ENCODE data around the gene RETSAT.

Gene RETSAT

GRCh38 chr2:85310330-85310729, 44.0 kb downstream of the RETSAT start:
- Histone ChIP-seq H3K4me3 (replicated peaks; ENCODE audit: low read depth, low read length) (no peak overlapping the region), H3K36me3 (ENCODE audit: control insufficient read depth, insufficient read depth, low read length) (peaks cover 2% of the 10 kb centered on the region), H3K27me3 (replicated peaks; ENCODE audit: control insufficient read depth, insufficient read depth, low read length) (no peaks in the 10 kb centered on the region)
- DNase-seq (ENCODE audit: extremely low read depth, insufficient read length), result no peak
- TF ChIP-seq CTCF (IDR thresholded peaks at IDR 0.05; ENCODE audit: insufficient read depth, low read length, poor library complexity, severe bottlenecking), result no peak

GRCh38 chr2:85309699-85310321, 44.5 kb downstream of the RETSAT start:
- no peak for TF ChIP-seq CTCF (IDR thresholded peaks at IDR 0.05; ENCODE audit: insufficient read depth, low read length, poor library complexity, severe bottlenecking)
- Histone ChIP-seq H3K36me3 (ENCODE audit: control insufficient read depth, insufficient read depth, low read length) (peaks cover 2% of the 10 kb centered on the region), H3K4me3 (replicated peaks; ENCODE audit: low read depth, low read length) (no peak overlapping the region), H3K27me3 (replicated peaks; ENCODE audit: control insufficient read depth, insufficient read depth, low read length) (0 out of 2 replicates have a peak, but pooled peaks cover 1% of the 10 kb centered on the region)
- no peak for DNase-seq (ENCODE audit: extremely low read depth, insufficient read length)

GRCh38 chr2:85308896-85309555, 45.3 kb downstream of the RETSAT start:
- Histone ChIP-seq H3K4me3 (replicated peaks; ENCODE audit: low read depth, low read length) (no peak overlapping the region), H3K36me3 (ENCODE audit: control insufficient read depth, insufficient read depth, low read length) (no peaks in the 10 kb centered on the region; the same call in 1 of the 2 replicates), H3K27me3 (replicated peaks; ENCODE audit: control insufficient read depth, insufficient read depth, low read length) (peaks cover 2% of the 10 kb centered on the region; the same call in 1 of the 2 replicates)
- TF ChIP-seq CTCF (IDR thresholded peaks at IDR 0.05; ENCODE audit: insufficient read depth, low read length, poor library complexity, severe bottlenecking), result no peak
- DNase-seq (ENCODE audit: extremely low read depth, insufficient read length), result no peak

- H3K27me3 ChIP-seq (replicated peaks; ENCODE audit: control insufficient read depth, insufficient read depth, low read length), result peaks cover 2% of the 10 kb centered on the region; the same call in 1 of the 2 replicates
- H3K36me3 ChIP-seq (ENCODE audit: control insufficient read depth, insufficient read depth, low read length), result no peaks in the 10 kb centered on the region; the same call in 1 of the 2 replicates
- TF ChIP-seq CTCF (IDR thresholded peaks at IDR 0.05; ENCODE audit: insufficient read depth, low read length, poor library complexity, severe bottlenecking), result no peak
- no peak for DNase-seq (ENCODE audit: extremely low read depth, insufficient read length)
- no peak overlapping the region for H3K4me3 ChIP-seq (replicated peaks; ENCODE audit: low read depth, low read length)
These were observed 46.1 kb downstream of the RETSAT start for GRCh38 chr2:85308201-85308600.

GRCh38 chr2:85307527-85307897, 46.8 kb downstream of the RETSAT start:
- H3K4me3 ChIP-seq (replicated peaks; ENCODE audit: low read depth, low read length), result no peak overlapping the region
- no peaks in the 10 kb centered on the region; the same call in 1 of the 2 replicates for H3K36me3 ChIP-seq (ENCODE audit: control insufficient read depth, insufficient read depth, low read length)
- H3K27me3 ChIP-seq (replicated peaks; ENCODE audit: control insufficient read depth, insufficient read depth, low read length), result peaks cover 2% of the 10 kb centered on the region; the same call in 1 of the 2 replicates
- no peak for TF ChIP-seq CTCF (IDR thresholded peaks at IDR 0.05; ENCODE audit: insufficient read depth, low read length, poor library complexity, severe bottlenecking)
- no peak for DNase-seq (ENCODE audit: extremely low read depth, insufficient read length)

All from GM06990 (cell line).